Mononuclear cell (primary cell): ENCODE measurements around the gene KARS1. TPM values are rescaled to one million over a fixed set of nuclear protein-coding genes. Genes with fewer than 3 reads are reported as not detected.
"Not testable (repeated sequence)": the region's sequence is repeated elsewhere in the genome, so short reads cannot be mapped to it uniquely, and the experiment has no call there.

ENCODE experiments used
- H3K27me3 ChIP-seq: 2 replicates; pipeline ENCODE4 v1.6.0; 2011; ENCODE audit warnings: low read length, control low read depth; ENCODE audit not compliant: insufficient read depth
- H3K4me1 ChIP-seq: 2 replicates; pipeline ENCODE4 v1.5.1; 2011; ENCODE audit warnings: mild to moderate bottlenecking, low read length, control low read depth; ENCODE audit not compliant: insufficient read depth
- H3K4me3 ChIP-seq: 2 replicates; pipeline ENCODE4 v1.5.1; 2011; ENCODE audit warnings: mild to moderate bottlenecking, low read length, moderate library complexity
- H3K9me3 ChIP-seq: 2 replicates; pipeline ENCODE4 v1.5.1; 2011; ENCODE audit warnings: low read depth, mild to moderate bottlenecking, control low read depth, low read length
- total RNA-seq: library from RNA; depleted of rRNA; stranded (reverse); fragments of >200 nt; gene quantifications from one replicate; pipeline ENCODE4 v1.2.3, GENCODE V29; 2012

KARS1 gene
- total RNA-seq, 1 donor: 167 TPM

- Histone ChIP-seq H3K9me3 (no peaks in the 10 kb centered on the region), H3K4me1 (peaks cover 3% of the 10 kb centered on the region), H3K4me3 (no peak overlapping the region), H3K27me3 (no peaks in the 10 kb centered on the region)
Observed at GRCh38 chr16:75615619-75616018, 31.8 kb downstream of the KARS1 start.

- H3K4me1 ChIP-seq: peaks cover 3% of the 10 kb centered on the region
- H3K9me3 ChIP-seq: no peaks in the 10 kb centered on the region
- no peaks in the 10 kb centered on the region for H3K27me3 ChIP-seq
- no peak overlapping the region for H3K4me3 ChIP-seq
Observed at GRCh38 chr16:75614066-75614897, 33.2 kb downstream of the KARS1 start.

GRCh38 chr16:75606507-75606906, 41.0 kb downstream of the KARS1 start:
- H3K4me3 ChIP-seq: no peak overlapping the region
- H3K4me1 ChIP-seq: no peaks in the 10 kb centered on the region
- peaks cover 6% of the 10 kb centered on the region for H3K9me3 ChIP-seq
- no peaks in the 10 kb centered on the region for H3K27me3 ChIP-seq

- H3K9me3 ChIP-seq: peaks cover 6% of the 10 kb centered on the region
- H3K4me3 ChIP-seq: no peak overlapping the region
- H3K4me1 ChIP-seq: no peaks in the 10 kb centered on the region
- no peaks in the 10 kb centered on the region for H3K27me3 ChIP-seq
Observed at GRCh38 chr16:75603241-75603640, 44.2 kb downstream of the KARS1 start.

GRCh38 chr16:75599452-75600277, 47.8 kb downstream of the KARS1 start:
- Histone ChIP-seq H3K27me3 (no peaks in the 10 kb centered on the region), H3K4me3 (no peak overlapping the region), H3K4me1 (no peaks in the 10 kb centered on the region)

GRCh38 chr16:75593825-75594820, 53.3 kb downstream of the KARS1 start:
- no peaks in the 10 kb centered on the region for H3K27me3 ChIP-seq

More at GRCh38 chr16:75599452-75600277, 47.8 kb downstream of the KARS1 start:
- peaks cover 6% of the 10 kb centered on the region for H3K9me3 ChIP-seq

GRCh38 chr16:75593308-75593707, 54.2 kb downstream of the KARS1 start:
- H3K9me3 ChIP-seq: no peaks in the 10 kb centered on the region
- H3K27me3 ChIP-seq: no peaks in the 10 kb centered on the region
- H3K4me3 ChIP-seq: no peak overlapping the region
- peaks cover 8% of the 10 kb centered on the region for H3K4me1 ChIP-seq

More at GRCh38 chr16:75593825-75594820, 53.3 kb downstream of the KARS1 start:
- Histone ChIP-seq H3K4me1 (peaks cover 8% of the 10 kb centered on the region), H3K9me3 (no peaks in the 10 kb centered on the region), H3K4me3 (no peak overlapping the region)

- not testable (repeated sequence) for H3K27me3 ChIP-seq, H3K4me1 ChIP-seq, H3K9me3 ChIP-seq
Observed at GRCh38 chr16:75591927-75592326, 55.5 kb downstream of the KARS1 start.

GRCh38 chr16:75590920-75591843, 56.3 kb downstream of the KARS1 start:
- Histone ChIP-seq H3K4me1 (peaks cover 8% of the 10 kb centered on the region), H3K4me3 (no peak overlapping the region), H3K27me3 (no peaks in the 10 kb centered on the region), H3K9me3 (no peaks in the 10 kb centered on the region)

More at GRCh38 chr16:75591927-75592326, 55.5 kb downstream of the KARS1 start:
- not testable (repeated sequence) for H3K4me3 ChIP-seq

- Histone ChIP-seq H3K4me3 (no peak overlapping the region), H3K9me3 (no peaks in the 10 kb centered on the region)
Observed at GRCh38 chr16:75589306-75589705, 58.2 kb downstream of the KARS1 start.

GRCh38 chr16:75588716-75589115, 58.7 kb downstream of the KARS1 start:
- Histone ChIP-seq H3K27me3 (no peaks in the 10 kb centered on the region), H3K9me3 (no peaks in the 10 kb centered on the region), H3K4me1 (peaks cover 10% of the 10 kb centered on the region)

More at GRCh38 chr16:75589306-75589705, 58.2 kb downstream of the KARS1 start:
- Histone ChIP-seq H3K4me1 (peaks cover 10% of the 10 kb centered on the region), H3K27me3 (no peaks in the 10 kb centered on the region)

GRCh38 chr16:75584108-75584507, 63.4 kb downstream of the KARS1 start:
- Histone ChIP-seq H3K4me1 (peaks cover 11% of the 10 kb centered on the region), H3K27me3 (no peaks in the 10 kb centered on the region), H3K4me3 (no peak overlapping the region), H3K9me3 (no peaks in the 10 kb centered on the region)

More at GRCh38 chr16:75588716-75589115, 58.7 kb downstream of the KARS1 start:
- no peak overlapping the region for H3K4me3 ChIP-seq

- no peak overlapping the region for H3K4me3 ChIP-seq
Observed at GRCh38 chr16:75579281-75579834, 68.1 kb downstream of the KARS1 start.

More at GRCh38 chr16:75579281-75579834, 68.1 kb downstream of the KARS1 start:
- no peaks in the 10 kb centered on the region for H3K9me3 ChIP-seq
- peaks cover 6% of the 10 kb centered on the region for H3K4me1 ChIP-seq
- no peaks in the 10 kb centered on the region for H3K27me3 ChIP-seq
